Adipocyte (in vitro differentiated cells): Measurements from ENCODE around the gene ANO3.

Source experiments
- DNase-seq: peaks from one replicate; pipeline ENCODE4 v3.0.0-alpha.2; 2015; ENCODE audit warnings: low read depth
- H3K27me3 ChIP-seq: replicated peaks from 2 replicates; pipeline ENCODE4 v1.7.0; 2013; ENCODE audit warnings: mild to moderate bottlenecking, low read length, moderate library complexity; ENCODE audit not compliant: control insufficient read depth, insufficient read depth
- H3K36me3 ChIP-seq: 2 replicates; pipeline ENCODE4 v1.7.0; 2013; ENCODE audit warnings: low read length, mild to moderate bottlenecking, moderate library complexity; ENCODE audit not compliant: control insufficient read depth, insufficient read depth, severe bottlenecking
- H3K4me1 ChIP-seq: 2 replicates; pipeline ENCODE4 v1.7.0; 2013; ENCODE audit warnings: mild to moderate bottlenecking, low read length, moderate library complexity; ENCODE audit not compliant: control insufficient read depth, insufficient read depth
- H3K4me3 ChIP-seq: 2 replicates; pipeline ENCODE4 v1.7.0; 2013; ENCODE audit warnings: mild to moderate bottlenecking, low read length, moderate library complexity
- H3K9ac ChIP-seq: 2 replicates; pipeline ENCODE4 v1.7.0; 2013; ENCODE audit warnings: mild to moderate bottlenecking, low read length, moderate library complexity
- H3K9me3 ChIP-seq: 2 replicates; pipeline ENCODE4 v1.7.0; 2013; ENCODE audit warnings: mild to moderate bottlenecking, low read length, moderate library complexity; ENCODE audit not compliant: control insufficient read depth

The ANO3 gene

DNA sequence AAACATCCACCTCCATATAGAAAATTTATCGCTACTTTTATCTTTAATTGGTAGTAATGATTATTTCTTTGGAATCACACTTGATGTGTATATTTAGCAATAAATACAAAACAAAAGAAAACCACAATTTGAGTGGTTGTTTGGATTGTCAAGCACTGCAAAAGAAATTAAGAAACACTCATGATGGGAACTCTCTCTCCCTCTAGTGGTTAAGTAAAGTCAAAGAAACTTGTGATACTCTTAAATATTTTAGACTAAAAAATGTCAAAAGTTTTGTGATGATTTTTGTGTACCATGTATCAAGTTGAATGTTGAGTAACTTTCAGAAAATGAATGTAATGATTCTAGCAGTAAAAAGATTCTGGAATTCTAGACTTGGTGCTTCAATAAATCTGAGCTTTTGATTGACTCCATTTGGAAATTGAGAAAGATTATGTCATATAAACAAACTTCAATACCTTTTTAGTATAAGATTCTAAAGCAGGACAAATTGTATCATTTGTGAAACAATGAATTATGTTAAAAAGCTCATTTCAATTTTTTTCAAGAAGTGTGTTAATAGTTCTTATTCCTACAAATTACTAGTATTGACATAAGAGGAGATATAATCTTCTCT lies 219.4 kb downstream of the ANO3 start:
- Histone ChIP-seq H3K9me3 (no peaks in the 10 kb centered on the region), H3K27me3 (no peaks in the 10 kb centered on the region), H3K4me3 (no peak overlapping the region), H3K36me3 (no peaks in the 10 kb centered on the region), H3K9ac (no peak overlapping the region), H3K4me1 (no peaks in the 10 kb centered on the region)
- DNase-seq = peak; percentile 63

DNA sequence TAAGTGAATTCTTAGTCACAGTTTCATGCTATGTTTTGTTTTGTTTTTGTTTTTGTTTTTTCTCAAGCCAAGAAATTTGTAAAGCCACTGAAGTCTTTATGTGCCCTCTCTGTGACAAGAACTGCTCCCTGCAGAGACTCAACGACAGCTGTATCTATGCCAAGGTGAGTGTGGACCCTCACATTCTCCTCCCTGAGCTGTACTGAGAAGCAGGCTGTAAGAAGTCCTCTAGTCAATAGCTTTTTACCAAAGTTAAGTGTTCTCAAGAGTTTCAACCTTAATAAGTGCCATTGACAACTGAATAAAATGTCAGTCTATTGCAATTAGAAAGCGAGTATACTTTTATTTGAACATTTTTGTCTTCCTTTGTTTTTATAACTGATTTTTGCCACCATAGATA lies 221.3 kb downstream of the ANO3 start:
- Histone ChIP-seq H3K4me3 (no peak overlapping the region), H3K9me3 (no peaks in the 10 kb centered on the region), H3K36me3 (no peaks in the 10 kb centered on the region), H3K4me1 (no peaks in the 10 kb centered on the region), H3K27me3 (no peaks in the 10 kb centered on the region), H3K9ac (no peak overlapping the region)
- no peak for DNase-seq

DNA sequence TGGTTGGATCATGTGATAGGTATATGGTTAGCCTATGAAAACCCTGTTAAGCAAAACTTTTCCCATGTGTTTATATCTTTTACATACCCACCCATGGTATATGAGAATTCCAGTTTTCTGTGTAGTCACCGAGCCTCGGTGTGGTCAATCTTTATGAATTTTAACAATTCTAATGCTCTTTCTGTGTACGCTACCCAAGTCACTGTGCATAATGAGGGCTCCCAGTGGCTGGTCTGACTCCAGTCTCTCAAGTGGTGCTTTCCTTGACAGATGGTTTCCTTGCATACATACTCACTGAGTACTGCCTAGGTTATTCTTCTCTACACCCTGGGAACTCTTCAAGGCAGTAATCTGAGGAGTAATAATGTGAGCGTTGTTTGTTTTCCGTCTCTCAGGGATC lies 222.5 kb downstream of the ANO3 start:
- Histone ChIP-seq H3K4me3 (no peak overlapping the region), H3K36me3 (no peaks in the 10 kb centered on the region), H3K4me1 (no peaks in the 10 kb centered on the region), H3K27me3 (no peaks in the 10 kb centered on the region), H3K9ac (no peak overlapping the region), H3K9me3 (no peaks in the 10 kb centered on the region)
- no peak for DNase-seq

DNA sequence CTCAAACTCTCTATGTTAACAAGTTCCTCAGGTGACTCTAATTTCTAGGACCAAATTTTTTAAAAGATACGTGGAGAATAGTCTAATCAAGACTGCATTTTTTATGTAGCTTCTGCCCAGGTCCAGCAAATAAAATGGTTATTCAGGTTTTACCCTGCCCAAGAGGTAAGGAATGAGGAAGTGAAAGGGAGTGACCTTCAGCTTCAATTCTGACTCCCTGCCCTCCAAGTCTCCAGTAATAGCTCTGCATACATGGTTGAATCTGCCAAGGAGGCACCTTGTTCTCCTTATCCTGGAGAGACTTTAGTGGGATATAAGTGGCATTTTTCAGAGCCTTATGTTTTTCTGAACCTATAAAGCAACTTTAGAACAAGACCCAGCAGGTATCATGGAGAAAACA lies 224.7 kb downstream of the ANO3 start:
- H3K36me3 ChIP-seq = no peaks in the 10 kb centered on the region
- no peak overlapping the region for H3K9ac ChIP-seq
- H3K4me3 ChIP-seq = no peak overlapping the region
- no peaks in the 10 kb centered on the region for H3K27me3 ChIP-seq
- DNase-seq = no peak
- no peaks in the 10 kb centered on the region for H3K9me3 ChIP-seq
- no peaks in the 10 kb centered on the region for H3K4me1 ChIP-seq

DNA sequence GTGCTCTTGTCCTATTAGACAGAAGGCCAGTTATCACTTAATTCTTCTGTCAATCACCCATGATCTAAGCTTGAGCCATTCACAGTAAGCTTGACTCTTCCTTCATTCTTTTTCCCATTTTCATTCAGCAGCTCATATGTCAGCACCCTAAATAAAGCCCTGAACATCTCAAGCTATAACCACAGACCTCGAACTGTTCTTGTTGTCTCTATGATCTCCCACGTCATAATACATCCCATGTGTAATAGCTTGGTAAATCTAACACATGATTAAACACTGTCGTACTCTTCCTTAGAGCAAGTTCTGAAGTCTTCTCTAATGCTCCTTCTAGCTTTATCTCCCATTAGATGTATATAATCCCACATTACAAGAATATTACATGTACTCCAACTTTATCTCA lies 225.7 kb downstream of the ANO3 start:
- no peak for DNase-seq
- Histone ChIP-seq H3K36me3 (no peaks in the 10 kb centered on the region), H3K27me3 (no peaks in the 10 kb centered on the region), H3K4me1 (no peaks in the 10 kb centered on the region), H3K4me3 (no peak overlapping the region), H3K9ac (no peak overlapping the region), H3K9me3 (no peaks in the 10 kb centered on the region)

DNA sequence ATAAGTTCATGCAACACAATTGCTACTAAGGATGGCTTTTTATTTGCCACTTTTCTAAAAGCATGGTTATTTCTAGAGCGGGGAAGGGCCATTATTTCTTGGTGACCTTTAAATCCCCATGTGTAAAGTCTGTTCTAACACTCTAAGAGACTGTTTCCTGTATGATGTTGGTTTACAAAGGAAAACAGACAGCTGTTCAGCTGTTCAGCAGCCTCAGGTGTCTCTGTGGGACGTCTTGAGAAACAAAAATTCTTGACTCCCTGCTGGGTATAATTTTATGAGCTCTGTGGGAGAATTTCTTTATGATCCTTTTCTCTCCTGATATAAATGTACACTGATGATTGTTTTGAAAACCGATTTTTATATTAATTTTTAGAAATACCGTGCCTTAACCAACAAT lies 226.3 kb downstream of the ANO3 start:
- no peak for DNase-seq
- no peak overlapping the region for H3K4me3 ChIP-seq

DNA sequence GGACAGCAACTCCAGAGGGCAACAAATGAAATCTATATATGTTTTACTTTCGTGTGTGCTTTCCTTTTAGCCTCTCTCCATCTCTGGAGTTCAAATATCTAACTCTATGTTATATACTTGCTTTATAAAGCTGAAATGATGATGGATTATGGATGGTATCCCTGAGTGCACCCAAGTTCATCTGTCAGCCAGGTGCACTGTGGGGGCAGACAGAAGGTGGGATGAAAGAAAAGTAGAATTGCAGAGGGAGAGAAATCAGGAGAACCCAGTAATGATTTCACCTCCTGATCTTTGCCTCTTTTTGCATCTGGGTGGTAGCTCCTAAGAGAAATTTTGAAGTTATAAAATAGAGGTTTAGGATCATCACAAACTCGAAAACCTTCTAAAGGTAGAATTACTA lies 237.7 kb downstream of the ANO3 start:
- Histone ChIP-seq H3K36me3 (no peaks in the 10 kb centered on the region), H3K4me1 (no peaks in the 10 kb centered on the region), H3K27me3 (no peaks in the 10 kb centered on the region), H3K9ac (no peak overlapping the region), H3K4me3 (no peak overlapping the region), H3K9me3 (no peaks in the 10 kb centered on the region)
- DNase-seq = no peak

More for the DNA sequence above, 226.3 kb downstream of the ANO3 start:
- Histone ChIP-seq H3K27me3 (no peaks in the 10 kb centered on the region), H3K4me1 (no peaks in the 10 kb centered on the region), H3K9me3 (no peaks in the 10 kb centered on the region), H3K9ac (no peak overlapping the region), H3K36me3 (no peaks in the 10 kb centered on the region)

DNA sequence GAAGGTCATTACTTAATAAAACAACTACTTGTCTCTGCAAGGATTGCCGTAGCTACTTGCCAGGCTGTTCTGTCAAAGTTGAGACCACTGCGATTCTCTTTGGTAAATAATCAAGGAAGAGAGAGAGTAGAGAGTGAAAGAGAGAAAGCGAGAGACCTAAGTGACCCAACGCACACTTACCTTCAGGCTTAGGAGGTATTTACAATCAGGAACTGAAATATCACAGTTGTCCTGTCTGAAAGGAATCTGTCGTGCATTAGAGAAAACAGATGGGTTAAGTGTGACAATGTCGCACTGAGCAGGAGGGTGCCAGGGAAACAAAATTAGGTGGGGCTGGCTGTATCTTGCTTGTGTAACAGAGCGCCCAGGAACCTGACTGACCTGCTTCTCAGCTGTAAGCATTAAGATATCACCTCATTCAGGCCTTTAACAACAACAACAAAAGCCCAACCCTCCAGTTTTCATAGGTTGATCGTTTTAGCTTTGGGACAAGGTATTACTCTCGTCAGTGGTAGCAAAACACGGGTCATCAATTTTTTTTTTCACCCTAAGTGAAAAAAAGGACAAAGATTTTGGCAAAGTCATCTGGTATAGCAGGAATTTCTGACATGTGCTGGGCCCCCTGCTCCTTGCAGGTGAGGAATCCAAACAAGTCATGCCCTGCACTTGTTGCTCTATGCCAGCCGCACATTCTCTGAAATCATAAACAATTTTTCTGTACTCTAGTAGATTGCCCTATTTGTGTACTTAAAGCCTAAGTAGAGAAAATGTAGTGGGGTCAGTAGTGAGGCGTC lies 240.1 kb downstream of the ANO3 start, which contains the start of gene MUC15:
Gene MUC15 (minus strand): TSS at position 403 of the 794 bp plus-strand sequence. CDS start 5,169 bp downstream, outside the sequence.
- Histone ChIP-seq H3K36me3 (no peaks in the 10 kb centered on the region), H3K27me3 (no peaks in the 10 kb centered on the region), H3K4me1 (no peaks in the 10 kb centered on the region), H3K4me3 (no peak within 1 kb of the TSS), H3K9ac (no peak within 1 kb of the TSS), H3K9me3 (no peaks in the 10 kb centered on the region)
- no peak for DNase-seq

DNA sequence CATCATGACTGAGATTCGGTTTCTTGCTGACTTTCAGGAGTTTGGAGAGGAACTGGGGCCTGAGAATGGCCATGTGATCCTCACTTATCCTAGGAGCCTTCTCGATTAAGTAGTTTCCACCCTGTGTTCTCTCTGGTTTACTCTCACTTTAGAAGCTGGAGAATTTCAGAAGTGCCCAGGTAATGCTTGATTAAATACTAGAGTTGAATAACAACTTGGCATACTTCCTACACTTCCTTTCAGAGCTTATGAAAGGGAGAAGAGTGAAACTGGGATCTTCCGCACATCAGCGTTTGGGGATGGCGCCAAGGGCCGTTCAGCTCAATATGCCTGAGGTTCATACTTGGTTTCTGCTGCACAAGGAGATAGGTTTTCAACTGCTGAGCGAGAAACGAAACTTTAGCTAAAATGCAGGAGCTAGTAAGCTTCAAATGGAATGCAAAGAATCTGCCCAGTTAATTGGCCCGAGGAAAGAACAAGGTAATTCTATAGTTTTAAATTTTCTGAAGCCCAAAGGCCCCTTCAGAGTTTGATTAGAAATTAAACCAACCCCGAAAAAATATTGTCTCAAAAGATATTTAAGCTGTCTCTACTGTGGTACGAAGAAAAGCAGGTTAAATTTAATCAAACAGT lies 241.0 kb downstream of the ANO3 start:
- Histone ChIP-seq H3K4me1 (no peaks in the 10 kb centered on the region), H3K27me3 (no peaks in the 10 kb centered on the region), H3K36me3 (no peaks in the 10 kb centered on the region), H3K4me3 (no peak overlapping the region), H3K9ac (no peak overlapping the region), H3K9me3 (no peaks in the 10 kb centered on the region)
- peak; percentile 7 for DNase-seq

DNA sequence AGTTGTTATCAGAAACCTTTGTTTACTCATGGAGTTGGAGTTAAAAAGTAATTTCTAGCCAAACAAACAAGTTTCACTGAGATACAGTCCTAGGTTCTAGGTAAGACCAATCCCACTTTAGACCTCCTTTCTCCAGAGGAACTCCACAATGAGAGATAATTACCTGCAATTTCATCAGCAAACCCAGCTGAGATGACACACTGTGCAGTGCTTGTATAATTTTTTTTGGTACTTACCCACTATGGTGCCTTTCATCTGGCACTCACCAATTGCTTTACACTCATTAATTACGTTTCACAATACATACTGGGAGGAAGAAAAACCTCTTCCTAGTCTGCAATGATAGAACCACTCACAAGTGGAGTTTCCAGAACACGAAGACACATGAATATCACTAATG lies 242.0 kb downstream of the ANO3 start:
- no peak overlapping the region for H3K4me3 ChIP-seq
- no peaks in the 10 kb centered on the region for H3K9me3 ChIP-seq
- no peaks in the 10 kb centered on the region for H3K27me3 ChIP-seq
- no peaks in the 10 kb centered on the region for H3K4me1 ChIP-seq
- H3K36me3 ChIP-seq = no peaks in the 10 kb centered on the region
- H3K9ac ChIP-seq = no peak overlapping the region
- DNase-seq = no peak

DNA sequence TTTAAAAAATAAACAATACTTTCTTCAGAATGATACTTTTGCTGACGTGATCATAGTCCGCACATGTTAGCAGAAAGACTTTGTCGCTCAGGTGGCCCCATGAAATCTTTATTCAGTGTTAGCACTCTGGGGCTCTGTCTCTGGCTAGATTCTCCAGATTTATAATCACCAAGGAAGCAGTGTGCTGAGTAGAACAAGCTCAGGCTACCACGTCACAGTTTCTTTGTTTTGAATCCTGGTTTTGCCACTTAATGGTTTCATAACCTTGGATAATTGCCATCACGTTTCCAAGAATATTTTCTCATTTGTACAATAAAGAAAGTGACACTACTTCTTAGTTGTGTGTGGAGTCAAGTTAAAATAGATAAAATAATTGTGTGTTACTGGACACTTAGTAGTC lies 244.0 kb downstream of the ANO3 start:
- no peaks in the 10 kb centered on the region for H3K9me3 ChIP-seq
- H3K4me3 ChIP-seq = no peak overlapping the region
- H3K27me3 ChIP-seq = no peaks in the 10 kb centered on the region
- H3K9ac ChIP-seq = no peak overlapping the region
- no peaks in the 10 kb centered on the region for H3K36me3 ChIP-seq
- DNase-seq = no peak
- H3K4me1 ChIP-seq = peaks cover 6% of the 10 kb centered on the region
